Measurements from ENCODE around the gene FBXL7.

- TF ChIP-seq, protein P1, sequence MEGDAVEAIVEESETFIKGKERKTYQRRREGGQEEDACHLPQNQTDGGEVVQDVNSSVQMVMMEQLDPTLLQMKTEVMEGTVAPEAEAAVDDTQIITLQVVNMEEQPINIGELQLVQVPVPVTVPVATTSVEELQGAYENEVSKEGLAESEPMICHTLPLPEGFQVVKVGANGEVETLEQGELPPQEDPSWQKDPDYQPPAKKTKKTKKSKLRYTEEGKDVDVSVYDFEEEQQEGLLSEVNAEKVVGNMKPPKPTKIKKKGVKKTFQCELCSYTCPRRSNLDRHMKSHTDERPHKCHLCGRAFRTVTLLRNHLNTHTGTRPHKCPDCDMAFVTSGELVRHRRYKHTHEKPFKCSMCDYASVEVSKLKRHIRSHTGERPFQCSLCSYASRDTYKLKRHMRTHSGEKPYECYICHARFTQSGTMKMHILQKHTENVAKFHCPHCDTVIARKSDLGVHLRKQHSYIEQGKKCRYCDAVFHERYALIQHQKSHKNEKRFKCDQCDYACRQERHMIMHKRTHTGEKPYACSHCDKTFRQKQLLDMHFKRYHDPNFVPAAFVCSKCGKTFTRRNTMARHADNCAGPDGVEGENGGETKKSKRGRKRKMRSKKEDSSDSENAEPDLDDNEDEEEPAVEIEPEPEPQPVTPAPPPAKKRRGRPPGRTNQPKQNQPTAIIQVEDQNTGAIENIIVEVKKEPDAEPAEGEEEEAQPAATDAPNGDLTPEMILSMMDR (IDR thresholded peaks at IDR 0.05; ENCODE audit: insufficient read depth, low read length, poor library complexity, severe bottlenecking): no peak
- TF ChIP-seq EZH2phosphoT487 (conservative IDR thresholded peaks at IDR 0.05; ENCODE audit: low read length): no peak
Measured at GRCh38 chr5:15570491-15570890, 70.5 kb downstream of the FBXL7 start.
